Fibroblast of mammary gland (primary cell): ENCODE measurements around the gene PARP14.
"Not testable (repeated sequence)": the region's sequence is repeated elsewhere in the genome, so short reads cannot be mapped to it uniquely, and the experiment has no call there.

Source experiments
- DNase-seq: peaks from one replicate; pipeline ENCODE4 v3.0.0-alpha.2; 2010; ENCODE audit warnings: low read depth
- H3K4me3 ChIP-seq: 2 replicates; pipeline ENCODE4 v1.5.1; 2011; ENCODE audit warnings: low read depth, mild to moderate bottlenecking, low read length, moderate library complexity; ENCODE audit not compliant: control insufficient read depth
- TF ChIP-seq, protein P1 (sequence below): conservative IDR thresholded peaks from 2 replicates; pipeline ENCODE4 v1.5.1; 2011; ENCODE audit warnings: low read depth, low read length, inconsistent platforms; ENCODE audit not compliant: control insufficient read depth, insufficient read depth

The PARP14 gene

DNA sequence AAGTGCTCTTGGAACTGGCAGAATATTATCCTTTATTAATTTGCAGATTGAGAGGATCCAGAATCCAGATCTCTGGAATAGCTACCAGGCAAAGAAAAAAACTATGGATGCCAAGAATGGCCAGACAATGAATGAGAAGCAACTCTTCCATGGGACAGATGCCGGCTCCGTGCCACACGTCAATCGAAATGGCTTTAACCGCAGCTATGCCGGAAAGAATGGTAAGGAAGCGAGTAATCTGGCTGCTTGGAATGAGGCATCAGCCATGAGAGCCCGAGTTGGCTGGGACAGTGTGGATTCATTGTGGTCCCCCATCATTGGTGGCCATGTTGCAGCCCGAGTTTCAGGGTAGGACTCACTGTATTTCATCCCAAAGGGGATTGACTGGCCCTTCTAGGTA, 47.1 kb downstream of the PARP14 start:
- no peak overlapping the region for H3K4me3 ChIP-seq
- TF ChIP-seq, protein P1, sequence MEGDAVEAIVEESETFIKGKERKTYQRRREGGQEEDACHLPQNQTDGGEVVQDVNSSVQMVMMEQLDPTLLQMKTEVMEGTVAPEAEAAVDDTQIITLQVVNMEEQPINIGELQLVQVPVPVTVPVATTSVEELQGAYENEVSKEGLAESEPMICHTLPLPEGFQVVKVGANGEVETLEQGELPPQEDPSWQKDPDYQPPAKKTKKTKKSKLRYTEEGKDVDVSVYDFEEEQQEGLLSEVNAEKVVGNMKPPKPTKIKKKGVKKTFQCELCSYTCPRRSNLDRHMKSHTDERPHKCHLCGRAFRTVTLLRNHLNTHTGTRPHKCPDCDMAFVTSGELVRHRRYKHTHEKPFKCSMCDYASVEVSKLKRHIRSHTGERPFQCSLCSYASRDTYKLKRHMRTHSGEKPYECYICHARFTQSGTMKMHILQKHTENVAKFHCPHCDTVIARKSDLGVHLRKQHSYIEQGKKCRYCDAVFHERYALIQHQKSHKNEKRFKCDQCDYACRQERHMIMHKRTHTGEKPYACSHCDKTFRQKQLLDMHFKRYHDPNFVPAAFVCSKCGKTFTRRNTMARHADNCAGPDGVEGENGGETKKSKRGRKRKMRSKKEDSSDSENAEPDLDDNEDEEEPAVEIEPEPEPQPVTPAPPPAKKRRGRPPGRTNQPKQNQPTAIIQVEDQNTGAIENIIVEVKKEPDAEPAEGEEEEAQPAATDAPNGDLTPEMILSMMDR: no peak
- DNase-seq: no peak

DNA sequence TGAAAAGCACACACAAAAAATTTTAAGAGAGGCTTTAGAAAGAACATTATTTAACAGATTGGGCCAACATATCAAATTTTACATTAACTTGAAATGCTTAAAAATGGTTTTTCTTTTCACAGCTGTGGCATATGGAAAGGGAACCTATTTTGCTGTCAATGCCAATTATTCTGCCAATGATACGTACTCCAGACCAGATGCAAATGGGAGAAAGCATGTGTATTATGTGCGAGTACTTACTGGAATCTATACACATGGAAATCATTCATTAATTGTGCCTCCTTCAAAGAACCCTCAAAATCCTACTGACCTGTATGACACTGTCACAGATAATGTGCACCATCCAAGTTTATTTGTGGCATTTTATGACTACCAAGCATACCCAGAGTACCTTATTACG, 47.5 kb downstream of the PARP14 start:
- TF ChIP-seq, protein P1: no peak
- no peak for DNase-seq
- no peak overlapping the region for H3K4me3 ChIP-seq

DNA sequence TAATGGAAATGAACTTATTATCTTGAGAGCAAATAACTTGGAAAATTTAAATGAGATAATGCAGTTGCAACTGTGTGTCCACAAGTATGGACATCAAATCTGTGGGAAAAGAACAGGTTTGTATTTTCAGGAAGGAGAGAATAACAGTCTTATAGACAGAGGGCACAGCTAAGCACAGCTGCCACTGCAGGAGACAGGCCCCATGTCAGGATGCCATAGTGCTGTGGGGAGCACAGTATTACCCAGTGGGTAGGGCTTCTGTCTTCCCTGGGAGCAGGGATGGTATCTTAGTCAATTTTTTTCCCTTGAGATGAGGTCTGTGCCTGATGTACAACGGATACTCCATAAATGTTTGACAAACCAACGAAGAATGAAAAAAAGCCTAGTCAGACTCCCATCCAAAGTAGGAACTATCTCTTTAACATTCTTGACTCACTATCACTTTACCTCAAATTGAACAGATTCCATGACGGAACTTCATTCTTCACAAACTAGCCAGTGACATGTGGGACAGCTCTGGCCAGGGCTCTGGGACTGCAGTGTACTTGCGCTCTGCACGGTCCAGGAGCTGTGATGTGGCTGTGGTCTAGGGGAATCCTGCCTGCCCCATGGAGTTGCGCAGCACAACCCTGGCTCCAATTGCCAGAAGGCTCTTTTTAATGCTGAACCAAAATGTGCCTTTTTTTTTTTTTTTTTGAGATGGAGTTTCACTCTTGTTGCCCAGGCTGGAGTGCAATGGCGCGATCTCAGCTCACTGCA, 48.3 kb downstream of the PARP14 start:
- H3K4me3 ChIP-seq: no peak overlapping the region
- TF ChIP-seq, protein P1: no peak
- no peak for DNase-seq

DNA sequence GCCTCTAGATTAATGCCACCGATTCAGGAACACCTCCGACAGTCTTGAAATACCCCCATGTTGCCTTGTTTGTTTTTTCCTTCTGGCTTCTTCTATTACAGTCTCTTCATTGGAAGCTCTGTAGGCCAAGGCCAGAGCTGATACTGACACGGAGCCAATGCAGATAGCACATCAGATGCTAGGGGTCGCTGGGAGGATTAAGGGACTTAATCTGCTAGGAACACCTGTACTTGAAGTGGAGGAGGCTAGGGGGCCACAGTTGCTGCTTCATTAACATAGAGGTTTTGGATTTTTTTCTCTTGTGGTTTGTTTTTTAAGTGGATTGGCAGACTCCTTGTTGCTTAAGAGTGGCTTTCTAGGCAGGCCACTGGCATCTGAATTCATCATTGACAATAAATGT, 49.6 kb downstream of the PARP14 start:
- TF ChIP-seq, protein P1: no peak
- H3K4me3 ChIP-seq: no peak overlapping the region
- DNase-seq: no peak

DNA sequence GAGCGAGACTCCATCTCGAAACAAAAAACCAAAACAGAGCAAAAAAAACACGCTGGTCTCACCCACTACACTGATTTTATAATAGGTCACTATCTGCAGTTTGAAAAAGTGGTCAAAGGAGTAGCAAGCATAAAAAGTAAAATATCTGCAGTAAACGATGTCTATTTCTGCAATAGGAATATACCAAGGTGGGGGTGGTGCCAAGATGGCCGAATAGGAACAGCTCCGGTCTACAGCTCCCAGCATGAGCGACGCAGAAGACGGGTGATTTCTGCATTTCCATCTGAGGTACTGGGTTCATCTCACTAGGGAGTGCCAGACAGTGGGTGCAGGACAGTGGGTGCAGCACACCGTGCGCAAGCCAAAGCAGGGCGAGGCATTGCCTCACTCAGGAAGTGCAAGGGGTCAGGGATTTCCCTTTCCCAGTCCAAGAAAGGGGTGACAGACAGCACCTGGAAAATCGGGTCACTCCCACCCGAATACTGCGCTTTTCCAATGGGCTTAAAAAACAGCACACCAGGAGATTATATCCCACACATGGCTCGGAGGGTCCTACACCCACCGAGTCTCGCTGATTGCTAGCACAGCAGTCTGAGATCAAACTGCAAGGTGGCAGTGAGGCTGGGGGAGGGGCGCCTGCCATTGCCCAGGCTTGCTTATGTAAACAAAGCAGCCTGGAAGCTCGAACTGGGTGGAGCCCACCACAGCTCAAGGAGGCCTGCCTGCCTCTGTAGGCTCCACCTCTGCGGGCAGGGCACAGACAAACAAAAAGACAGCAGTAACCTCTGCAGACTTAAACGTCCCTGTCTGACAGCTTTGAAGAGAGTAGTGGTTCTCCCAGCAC, 52.3 kb downstream of the PARP14 start:
- not testable (repeated sequence) for DNase-seq, H3K4me3 ChIP-seq

DNA sequence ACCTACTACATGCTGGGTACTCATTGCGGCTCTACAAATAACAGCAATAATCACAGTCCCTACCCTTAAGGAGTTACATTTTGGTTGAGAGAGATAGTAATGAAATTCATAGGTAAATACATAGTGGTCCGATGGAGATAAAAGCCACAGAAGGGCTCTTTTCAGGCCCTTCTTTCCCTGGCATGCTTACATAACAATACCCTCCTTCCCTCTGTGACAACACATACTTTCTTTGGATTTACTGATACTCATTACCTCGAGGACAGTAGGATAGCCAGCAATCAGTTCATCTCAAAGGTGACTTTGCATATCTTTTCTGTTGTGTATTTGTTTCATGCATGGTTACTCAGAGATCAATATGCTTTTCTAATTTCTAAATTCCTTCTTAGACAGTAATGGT, 58.5 kb downstream of the PARP14 start:
- no peak for DNase-seq
- TF ChIP-seq, protein P1: no peak
- no peak overlapping the region for H3K4me3 ChIP-seq

DNA sequence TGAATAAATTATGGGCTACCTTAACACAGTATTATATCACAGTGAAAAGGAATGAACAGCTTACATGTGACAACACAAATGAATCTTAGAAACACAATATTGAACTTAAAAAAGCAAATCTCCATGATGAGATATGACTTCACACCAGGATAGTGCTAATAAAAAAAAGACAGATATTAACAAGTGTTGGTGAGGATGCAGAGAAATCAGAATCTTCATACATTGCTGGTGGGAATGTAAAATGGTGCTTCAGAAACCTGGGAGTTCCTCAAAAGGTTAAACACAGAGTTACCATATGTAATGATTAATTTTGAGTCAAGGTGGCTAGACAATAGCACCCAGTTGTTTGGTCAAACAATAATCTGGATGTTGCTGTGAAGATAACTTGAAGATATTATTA, 61.6 kb downstream of the PARP14 start:
- DNase-seq: no peak
- H3K4me3 ChIP-seq: no peak overlapping the region
- TF ChIP-seq, protein P1: no peak
